Vagina (tissue), 2 donors: ENCODE measurements around the gene SPSB3.

Experiments used
- POLR2AphosphoS5 ChIP-seq, 2 donors: sonication (generic); formaldehyde crosslinking; IDR thresholded peaks; one replicate each; pipeline ENCODE4 v1.9.0; 2017; ENCODE audit warnings: antibody characterized with exemption in 2 of 2, mild to moderate bottlenecking in 2 of 2, low read depth in 1 of 2; ENCODE audit not compliant: insufficient read depth in 1 of 2
- TF ChIP-seq, protein P1 (sequence below), 3 experiments: fragments of 450-650 bp in 2 of 3; fragments of 200-600 bp in 1 of 3; sonication (generic) in 1 of 3; IDR thresholded peaks; one replicate each; pipeline ENCODE4 v1.5.1; 2017 to 2019; ENCODE audit warnings: antibody characterized with exemption in 3 of 3, mild to moderate bottlenecking in 2 of 3, moderate library complexity in 2 of 3

- no peak for TF ChIP-seq POLR2AphosphoS5 (IDR thresholded peaks at IDR 0.05; ENCODE audit: insufficient read depth in 1 of 2, low read depth in 1 of 2)
- TF ChIP-seq, protein P1, sequence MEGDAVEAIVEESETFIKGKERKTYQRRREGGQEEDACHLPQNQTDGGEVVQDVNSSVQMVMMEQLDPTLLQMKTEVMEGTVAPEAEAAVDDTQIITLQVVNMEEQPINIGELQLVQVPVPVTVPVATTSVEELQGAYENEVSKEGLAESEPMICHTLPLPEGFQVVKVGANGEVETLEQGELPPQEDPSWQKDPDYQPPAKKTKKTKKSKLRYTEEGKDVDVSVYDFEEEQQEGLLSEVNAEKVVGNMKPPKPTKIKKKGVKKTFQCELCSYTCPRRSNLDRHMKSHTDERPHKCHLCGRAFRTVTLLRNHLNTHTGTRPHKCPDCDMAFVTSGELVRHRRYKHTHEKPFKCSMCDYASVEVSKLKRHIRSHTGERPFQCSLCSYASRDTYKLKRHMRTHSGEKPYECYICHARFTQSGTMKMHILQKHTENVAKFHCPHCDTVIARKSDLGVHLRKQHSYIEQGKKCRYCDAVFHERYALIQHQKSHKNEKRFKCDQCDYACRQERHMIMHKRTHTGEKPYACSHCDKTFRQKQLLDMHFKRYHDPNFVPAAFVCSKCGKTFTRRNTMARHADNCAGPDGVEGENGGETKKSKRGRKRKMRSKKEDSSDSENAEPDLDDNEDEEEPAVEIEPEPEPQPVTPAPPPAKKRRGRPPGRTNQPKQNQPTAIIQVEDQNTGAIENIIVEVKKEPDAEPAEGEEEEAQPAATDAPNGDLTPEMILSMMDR (IDR thresholded peaks at IDR 0.05), result no peak
Observed at GRCh38 chr16:1785846-1786170, 3.4 kb upstream of the SPSB3 start.
